ENCODE measurements around the gene ADH6.
"Not testable (repeated sequence)": the region's sequence is repeated elsewhere in the genome, so short reads cannot be mapped to it uniquely, and the experiment has no call there.

DNA sequence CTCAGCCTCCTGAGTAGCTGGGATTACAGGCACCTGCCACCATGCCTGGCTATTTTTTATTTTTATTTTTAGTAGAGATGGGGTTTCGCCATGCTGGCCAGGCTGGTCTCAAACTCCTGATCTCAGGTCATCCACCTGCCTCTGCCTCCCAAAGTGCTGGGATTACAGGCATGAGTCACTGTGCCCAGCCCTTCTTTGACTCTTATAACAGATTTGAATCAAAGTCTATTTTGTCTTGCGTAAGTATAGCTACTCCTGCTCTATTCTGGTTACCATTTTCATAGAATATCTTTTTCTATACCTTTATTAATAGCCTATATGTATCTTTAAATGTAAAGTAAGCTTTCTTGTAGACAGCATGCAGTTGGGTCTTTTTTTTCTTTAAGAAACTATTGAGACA, 14.4 kb upstream of the ADH6 start:
- not testable (repeated sequence) for TF ChIP-seq NR3C1 (CRISPR knock-in tag; conservative IDR thresholded peaks at IDR 0.05; ENCODE audit: low read depth); FOXJ3 (CRISPR knock-in tag; IDR thresholded peaks at IDR 0.05; ENCODE audit: borderline replicate concordance); JUN (CRISPR knock-in tag; IDR thresholded peaks at IDR 0.05)
- TF ChIP-seq, protein P1, sequence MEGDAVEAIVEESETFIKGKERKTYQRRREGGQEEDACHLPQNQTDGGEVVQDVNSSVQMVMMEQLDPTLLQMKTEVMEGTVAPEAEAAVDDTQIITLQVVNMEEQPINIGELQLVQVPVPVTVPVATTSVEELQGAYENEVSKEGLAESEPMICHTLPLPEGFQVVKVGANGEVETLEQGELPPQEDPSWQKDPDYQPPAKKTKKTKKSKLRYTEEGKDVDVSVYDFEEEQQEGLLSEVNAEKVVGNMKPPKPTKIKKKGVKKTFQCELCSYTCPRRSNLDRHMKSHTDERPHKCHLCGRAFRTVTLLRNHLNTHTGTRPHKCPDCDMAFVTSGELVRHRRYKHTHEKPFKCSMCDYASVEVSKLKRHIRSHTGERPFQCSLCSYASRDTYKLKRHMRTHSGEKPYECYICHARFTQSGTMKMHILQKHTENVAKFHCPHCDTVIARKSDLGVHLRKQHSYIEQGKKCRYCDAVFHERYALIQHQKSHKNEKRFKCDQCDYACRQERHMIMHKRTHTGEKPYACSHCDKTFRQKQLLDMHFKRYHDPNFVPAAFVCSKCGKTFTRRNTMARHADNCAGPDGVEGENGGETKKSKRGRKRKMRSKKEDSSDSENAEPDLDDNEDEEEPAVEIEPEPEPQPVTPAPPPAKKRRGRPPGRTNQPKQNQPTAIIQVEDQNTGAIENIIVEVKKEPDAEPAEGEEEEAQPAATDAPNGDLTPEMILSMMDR (IDR thresholded peaks at IDR 0.05) = not testable (repeated sequence)
- TF ChIP-seq, protein P2, sequence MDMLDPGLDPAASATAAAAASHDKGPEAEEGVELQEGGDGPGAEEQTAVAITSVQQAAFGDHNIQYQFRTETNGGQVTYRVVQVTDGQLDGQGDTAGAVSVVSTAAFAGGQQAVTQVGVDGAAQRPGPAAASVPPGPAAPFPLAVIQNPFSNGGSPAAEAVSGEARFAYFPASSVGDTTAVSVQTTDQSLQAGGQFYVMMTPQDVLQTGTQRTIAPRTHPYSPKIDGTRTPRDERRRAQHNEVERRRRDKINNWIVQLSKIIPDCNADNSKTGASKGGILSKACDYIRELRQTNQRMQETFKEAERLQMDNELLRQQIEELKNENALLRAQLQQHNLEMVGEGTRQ (CRISPR knock-in tag; IDR thresholded peaks at IDR 0.05) = not testable (repeated sequence)
